HL-60/S4 treated with retinoic acid at 250 ng/mL for 4 days and 3 days (cell line): ENCODE data around the gene TULP4.
"Not testable (repeated sequence)": the region's sequence is repeated elsewhere in the genome, so short reads cannot be mapped to it uniquely, and the experiment has no call there.

Experiments used
- in situ Hi-C: fragments of 300-500 bp; cut with MboI; formaldehyde crosslinking; loops from 2 replicates; pipeline ENCODE4 v1.7.0; 2022; ENCODE audit warnings: low sequenced_read_pairs

The TULP4 gene

DNA sequence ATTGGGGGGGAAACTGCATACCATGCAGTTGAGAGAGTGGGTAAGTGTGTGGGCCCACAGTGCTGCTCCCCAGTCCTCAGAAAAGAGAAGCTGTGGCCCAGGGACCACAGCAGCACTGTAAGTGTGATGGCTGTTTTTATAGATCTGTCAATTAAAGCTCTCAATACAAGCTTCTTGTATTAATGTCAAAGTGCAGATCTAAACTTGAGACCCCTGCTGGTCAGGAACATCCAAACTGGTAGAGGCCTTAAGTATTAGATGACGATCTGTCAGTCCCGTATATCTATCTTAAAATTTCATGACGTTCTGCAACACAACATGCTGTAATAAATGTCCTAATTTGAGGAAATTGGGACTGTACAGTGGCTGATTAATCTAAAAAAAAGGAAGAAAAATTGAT, 74.8 kb downstream of the TULP4 start:
- in situ Hi-C loops = no loop called here

- in situ Hi-C loops = no loop called here
Observed at GRCh38 chr6:158387578-158387977, 75.3 kb downstream of the TULP4 start.

DNA sequence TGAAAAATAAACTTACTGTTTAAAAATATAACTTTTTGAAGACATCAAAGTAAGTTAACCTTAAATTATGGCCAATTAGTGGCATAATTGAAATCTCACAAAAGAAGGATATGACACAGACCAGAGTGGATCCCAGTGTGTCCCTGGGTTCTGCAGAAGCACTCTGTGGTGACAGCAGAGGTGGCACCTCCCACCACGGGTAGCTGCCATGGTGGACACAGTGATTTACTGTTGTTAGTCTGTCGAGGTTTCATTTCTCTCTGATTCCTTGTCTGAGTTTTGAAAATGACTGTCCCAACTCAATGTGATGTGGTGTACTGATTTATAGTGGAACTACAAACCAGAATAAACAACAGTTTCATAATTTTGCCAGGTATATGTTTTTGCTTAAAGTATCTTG, 76.5 kb downstream of the TULP4 start:
- in situ Hi-C loops = no loop called here

DNA sequence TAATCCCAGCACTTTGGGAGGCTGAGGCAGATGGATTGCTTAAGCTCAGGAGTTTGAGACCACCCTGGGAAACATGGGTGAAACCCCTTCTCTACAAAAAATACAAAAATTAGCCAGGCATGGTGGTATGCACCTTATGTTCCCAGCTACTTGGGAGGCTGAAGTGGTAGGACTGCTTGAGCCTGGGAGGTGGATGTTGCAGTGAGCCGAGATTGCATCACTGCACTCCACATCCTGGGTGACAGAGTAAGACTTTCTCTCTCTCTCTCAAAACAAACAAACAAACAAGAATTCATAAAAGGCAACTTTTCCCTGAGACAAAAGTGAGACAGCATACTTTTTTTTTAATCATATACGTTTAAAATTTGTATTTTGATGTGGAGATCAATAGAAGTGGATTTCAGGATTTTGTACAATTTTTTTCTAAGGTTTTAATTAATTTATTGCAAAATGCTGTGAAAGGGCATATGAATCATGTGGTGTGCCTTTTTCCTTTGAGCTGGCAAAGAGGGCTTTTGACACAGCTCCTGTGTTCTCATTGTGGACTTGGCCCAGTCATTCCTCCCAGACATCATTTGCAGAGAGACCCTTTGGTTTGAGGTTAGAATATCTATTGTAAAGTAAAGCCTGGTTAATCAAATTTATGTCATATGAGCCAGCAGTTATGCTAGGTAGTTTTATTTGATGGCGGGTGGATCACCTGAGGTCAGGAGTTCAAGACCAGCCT, 77.1 kb downstream of the TULP4 start:
- in situ Hi-C loops = no loop called here

- in situ Hi-C loops = no loop called here
Observed at GRCh38 chr6:158391276-158391675, 79.0 kb downstream of the TULP4 start.

DNA sequence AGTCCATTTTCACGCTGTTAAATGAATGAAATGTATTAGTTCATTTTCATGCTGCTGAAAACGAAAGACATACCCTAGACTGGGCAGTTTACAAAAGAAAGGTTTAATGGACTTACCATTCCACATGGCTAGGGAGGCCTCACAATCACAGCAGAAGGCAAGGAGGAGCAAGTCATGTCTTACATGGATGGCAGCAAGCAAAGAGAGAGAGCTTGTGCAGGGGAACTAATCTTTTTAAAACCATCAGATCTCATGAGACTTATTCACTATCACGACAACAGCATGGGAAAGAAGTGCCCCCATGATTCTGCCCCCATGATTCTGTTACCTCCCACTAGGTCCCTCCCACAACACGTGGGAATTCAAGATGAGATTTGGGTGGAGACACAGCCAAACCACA, 79.7 kb downstream of the TULP4 start:
- in situ Hi-C loops = not testable (repeated sequence)

- in situ Hi-C loops = no loop called here
Observed at GRCh38 chr6:158396136-158396535, 83.9 kb downstream of the TULP4 start.

DNA sequence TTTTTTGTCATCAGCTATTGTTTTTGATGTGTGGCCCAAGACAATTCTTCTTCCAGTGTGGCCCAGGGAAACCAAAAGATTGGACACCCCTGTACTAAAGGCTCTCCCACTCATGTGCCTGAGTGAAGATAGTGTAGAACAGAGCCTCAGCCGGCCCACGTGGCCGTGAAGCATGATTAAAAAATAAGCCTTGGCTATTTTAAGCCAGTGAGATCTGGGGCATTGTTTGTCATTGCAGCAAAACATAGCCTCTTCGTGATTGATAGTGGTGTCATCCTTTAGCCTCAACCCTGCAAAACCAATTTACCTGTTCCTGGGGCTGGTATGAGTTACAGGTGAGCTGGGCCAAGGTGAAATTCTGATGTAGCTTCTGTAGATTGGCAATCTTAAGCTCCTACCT, 85.3 kb downstream of the TULP4 start:
- in situ Hi-C loops = no loop called here

GRCh38 chr6:158398252-158399024, 86.2 kb downstream of the TULP4 start:
- in situ Hi-C loops = no loop called here

GRCh38 chr6:158399040-158399700, 86.9 kb downstream of the TULP4 start:
- in situ Hi-C loops = no loop called here

- in situ Hi-C loops = no loop called here
Observed at GRCh38 chr6:158402184-158402583, 89.9 kb downstream of the TULP4 start.

GRCh38 chr6:158405321-158405831, 93.1 kb downstream of the TULP4 start:
- in situ Hi-C loops = not testable (repeated sequence)

DNA sequence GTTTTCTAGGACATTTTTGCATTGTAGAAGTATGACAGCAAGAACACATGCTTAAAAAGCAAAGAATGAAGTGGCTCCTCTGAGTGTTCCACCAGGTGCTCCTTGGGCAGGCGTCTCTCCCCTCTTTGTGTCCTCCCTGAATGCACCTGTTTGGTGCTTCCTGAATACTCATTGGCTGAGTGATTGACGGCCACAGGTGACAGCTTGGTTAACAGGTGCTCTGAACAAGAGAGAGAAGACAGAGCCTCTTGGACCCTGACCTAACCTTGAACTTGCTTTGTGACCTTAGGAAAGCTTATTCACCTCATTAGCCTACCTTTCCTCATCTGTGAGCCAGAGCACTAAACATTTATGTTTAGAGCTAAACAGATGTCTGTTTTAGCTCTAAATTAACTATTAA, 93.7 kb downstream of the TULP4 start:
- in situ Hi-C loops = no loop called here

DNA sequence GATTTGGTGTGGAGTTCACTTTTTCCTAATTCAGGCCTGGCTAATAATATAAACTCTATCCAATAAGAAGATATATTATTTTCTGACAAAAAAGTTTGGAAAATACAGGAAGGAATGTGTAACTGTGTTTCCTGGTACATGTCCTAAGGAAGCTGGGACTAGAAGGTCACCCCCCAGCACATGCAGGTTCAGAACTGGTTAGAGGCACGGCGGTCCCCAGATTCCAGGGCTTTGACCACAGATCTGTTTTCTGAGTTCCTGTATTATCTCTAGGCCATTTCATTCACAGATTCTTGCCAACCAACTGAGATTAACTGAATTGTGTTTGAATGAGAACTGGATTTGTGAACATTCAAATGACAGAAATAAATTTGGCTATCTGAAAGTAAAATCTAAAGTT, 94.5 kb downstream of the TULP4 start:
- in situ Hi-C loops = no loop called here

- in situ Hi-C loops = no loop called here
Observed at GRCh38 chr6:158408013-158408412, 95.7 kb downstream of the TULP4 start.

DNA sequence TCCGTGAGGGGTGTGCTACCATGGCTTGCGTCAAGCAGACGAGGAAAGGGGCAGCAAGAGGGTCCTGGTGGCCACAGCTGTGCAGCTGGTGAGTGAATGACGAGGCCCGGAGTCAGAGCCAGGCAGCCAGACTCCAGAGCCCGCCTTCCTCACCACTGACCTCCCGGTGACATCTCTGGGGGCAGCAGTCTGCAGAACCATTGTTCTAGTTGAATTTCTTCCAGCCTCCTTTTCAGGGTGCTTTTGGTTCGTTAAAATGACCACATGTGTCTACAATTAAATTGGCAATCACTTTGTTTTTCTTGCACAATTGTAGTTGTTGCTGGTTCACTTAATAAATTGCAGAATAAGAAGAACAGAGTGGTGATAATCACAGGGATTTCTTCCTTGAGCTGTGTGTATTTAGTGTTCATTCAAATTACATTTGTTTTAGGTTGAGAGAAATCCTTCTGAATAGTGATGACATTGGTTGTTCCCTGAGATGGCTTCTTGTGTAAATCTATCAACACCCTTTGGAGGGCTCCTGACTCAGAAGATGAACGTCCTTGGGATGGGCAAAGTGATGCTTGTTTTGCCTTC, 96.4 kb downstream of the TULP4 start:
- in situ Hi-C loops = no loop called here

DNA sequence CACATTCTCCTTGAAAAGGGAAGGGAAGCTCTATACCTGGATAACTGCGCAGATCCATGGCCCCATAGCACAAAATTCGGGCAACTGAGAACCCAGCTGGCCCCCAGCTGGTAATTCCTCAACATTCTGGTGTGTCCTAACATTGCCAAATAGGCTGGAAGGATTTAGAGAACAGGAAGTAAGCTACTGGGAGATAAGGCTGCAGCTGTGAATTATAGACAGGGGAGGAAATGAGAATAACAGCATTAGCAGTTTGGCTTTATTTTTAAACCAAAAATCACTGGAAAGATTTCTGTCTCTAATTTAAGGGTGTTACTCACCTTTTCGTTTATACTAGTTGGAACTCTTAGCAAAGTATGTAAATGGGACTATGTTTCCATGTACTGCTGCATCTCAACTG, 97.2 kb downstream of the TULP4 start:
- in situ Hi-C loops = no loop called here

DNA sequence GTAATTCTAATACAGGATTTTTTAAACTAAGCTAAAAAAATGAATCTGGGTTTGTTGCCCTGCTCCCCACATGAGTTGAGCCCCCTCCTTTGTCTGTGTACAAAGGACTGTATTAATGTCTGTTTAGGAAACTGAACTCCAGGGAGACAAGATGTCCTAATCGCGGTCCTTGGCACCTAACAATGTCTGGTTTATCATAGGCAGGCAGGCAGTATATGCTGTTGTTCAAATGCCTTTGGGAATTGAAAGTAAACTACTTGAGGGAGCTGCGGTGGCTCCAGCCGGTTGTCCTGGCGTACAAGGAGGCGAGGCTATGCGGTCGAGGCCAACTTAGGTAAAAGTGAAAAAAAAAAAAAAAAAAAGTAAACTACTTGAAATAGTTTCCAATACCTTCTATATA, 98.5 kb downstream of the TULP4 start:
- in situ Hi-C loops = no loop called here

DNA sequence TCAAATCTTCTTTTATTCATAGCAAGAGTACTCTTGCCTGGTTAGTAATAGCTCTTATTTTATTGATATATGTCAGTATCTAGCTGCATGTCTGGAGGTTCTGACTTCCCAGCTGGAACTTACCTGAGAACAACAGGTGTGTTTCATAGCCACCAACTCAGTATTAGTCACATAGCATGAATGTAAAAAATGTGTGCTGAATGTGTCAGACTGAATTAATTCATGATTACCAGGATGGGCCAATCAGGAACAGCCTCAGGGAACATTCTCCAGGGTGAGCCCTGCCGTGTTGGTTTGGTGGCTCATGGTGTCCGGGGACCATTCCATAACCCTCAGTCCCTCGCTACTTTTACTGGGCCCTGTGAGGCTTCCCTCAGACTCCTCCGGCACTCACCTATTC, 99.7 kb downstream of the TULP4 start:
- in situ Hi-C loops = no loop called here

DNA sequence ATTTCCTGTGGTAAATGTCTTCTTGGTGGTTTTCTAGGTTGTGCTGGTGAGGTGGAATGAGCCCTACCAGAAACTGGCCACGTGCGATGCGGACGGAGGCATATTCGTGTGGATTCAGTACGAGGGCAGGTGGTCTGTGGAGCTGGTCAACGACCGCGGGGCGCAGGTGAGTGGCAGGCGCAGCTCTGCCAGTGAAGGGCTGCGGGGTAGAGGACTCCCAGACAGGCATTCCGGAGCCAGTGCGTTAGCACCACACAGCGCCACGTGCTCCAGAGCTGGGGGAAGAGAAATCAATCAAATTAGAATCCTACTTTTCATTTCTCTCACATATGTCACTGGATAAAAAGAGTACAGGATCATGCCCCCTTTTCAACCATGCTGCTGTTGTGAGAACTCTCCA, 100.8 kb downstream of the TULP4 start:
- in situ Hi-C loops = no loop called here

DNA sequence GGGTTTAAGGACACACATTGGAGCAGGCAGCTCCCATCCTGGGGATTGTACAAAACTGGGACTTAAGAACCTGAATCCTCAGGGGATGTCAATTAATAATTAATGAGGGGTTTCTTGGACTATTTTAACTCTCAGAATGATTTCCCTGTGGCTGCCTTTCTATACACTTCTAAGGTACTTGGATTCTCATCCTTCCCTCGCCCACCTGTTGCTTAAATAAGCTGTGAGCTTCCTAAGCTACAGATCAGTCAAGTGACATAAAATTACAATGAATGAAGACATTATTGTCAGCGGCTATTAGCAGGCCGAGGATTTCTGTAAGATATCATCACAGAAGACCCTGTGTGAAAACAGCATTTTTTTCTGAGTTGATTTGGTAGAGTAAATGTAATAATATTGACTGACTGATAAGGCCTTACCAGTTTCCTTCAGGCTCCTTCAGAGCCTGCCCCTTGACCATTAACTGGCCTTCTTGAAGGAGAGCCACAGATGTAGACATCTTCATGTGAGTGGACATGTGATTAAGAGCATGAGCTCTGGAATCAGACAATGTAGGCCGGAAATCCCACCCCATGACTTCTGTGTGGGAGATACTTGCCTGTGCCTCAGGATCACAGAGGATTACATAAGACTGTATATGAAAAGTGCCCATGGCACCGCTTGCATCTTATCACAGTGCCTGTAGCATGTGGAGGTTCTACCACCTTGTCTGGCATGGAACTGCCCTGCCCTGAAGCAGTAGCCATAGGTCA, 101.7 kb downstream of the TULP4 start:
- in situ Hi-C loops = no loop called here
